Brain pericyte (primary cell): Measurements from ENCODE around the gene ASXL1.
"Not testable (repeated sequence)": the region's sequence is repeated elsewhere in the genome, so short reads cannot be mapped to it uniquely, and the experiment has no call there.

Experiments used
- DNase-seq: peaks from one replicate; pipeline ENCODE4 v3.0.0-alpha.2; 2012; ENCODE audit warnings: low read depth, low spot score

ASXL1 gene

DNA sequence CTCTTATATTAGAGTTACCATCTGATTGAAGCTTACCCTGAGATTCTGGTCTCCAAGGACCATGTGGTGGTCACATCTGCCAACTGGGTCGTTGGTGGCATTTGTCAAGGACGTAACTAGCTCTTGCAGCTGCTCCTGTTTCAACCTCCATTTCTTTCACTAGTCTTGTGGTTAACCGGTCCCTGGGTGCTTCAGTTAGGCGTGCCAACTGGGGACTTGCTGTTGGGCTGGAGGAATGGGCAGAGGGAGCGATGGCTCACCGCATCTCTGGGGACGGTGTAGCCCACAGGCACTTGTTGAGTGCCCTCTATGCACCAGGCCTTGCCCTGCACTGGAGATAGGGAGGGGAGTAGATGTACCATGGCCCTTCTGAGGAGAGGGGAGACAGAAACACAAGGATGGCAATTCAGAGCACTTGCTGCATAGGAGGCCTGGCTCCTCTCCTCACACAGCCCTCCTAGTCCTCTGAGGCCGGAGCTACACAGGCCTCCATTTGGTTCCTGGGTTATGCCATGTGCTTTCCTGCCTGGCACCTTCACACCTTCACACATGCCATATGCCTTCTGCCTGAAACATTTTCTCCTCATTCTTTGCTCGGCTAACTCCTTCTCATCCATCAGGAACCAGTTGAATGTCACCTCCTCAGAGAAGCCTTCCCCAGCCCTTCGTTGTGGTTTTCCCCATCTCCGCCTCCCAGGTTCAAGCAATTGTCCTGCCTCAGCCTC, 20.0 kb upstream of the ASXL1 start:
- DNase-seq, result no peak

DNA sequence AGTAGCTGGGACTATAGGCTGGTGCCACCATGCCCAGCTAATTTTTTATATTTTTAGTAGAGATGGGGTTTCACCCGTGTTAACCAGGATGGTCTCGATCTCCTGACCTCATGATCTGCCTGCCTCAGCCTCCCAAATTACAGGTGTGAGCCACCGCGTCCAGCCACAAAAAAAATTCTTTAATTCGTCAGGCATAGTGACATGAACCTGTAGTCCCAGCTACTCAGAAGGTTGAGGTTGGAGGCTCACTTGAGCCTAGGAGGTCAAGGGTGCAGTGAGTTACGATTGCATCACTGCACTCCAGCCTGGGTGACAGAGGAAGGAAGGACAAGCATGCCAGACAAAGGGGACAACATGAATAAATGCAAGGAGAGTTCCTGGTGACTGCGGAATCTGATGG, 19.5 kb upstream of the ASXL1 start:
- DNase-seq, result no peak

DNA sequence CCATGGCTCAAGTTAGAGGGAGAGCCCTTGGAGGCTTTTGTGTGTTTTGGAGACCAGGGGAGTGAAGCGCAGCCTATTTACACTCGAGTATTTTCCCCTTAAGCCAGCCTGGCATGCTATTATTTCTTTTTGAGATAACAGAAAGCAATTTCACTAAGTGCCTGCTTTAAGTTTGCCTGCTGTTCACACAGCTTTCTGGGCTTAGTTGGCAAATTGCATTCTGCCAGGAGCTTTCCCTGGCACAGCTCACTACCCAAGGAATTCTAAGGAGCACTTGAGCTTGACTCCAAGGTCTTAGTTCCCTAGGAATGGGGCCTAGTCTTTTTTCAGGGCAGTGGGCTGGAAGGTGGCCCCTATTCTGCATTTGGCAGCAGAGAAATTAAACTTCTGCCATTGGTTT, 19.0 kb upstream of the ASXL1 start:
- DNase-seq, result no peak

DNA sequence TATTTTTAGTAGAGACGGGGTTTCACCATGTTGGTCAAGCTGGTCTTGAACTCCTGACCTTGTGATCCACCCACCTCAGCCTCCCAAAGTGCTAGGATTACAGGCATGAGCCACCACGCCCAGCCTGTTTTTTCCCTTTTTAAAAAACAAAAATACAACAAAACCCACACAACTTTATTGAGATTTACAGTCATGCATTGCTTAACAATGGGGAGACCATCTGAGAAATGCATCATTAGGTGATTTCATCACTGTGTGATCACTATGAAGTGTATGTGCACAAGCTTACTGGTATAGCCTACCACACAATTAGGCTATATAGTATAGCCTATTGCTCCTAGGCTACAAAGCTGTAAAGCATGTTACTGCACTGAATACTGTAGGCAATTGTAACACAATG, 17.1 kb upstream of the ASXL1 start:
- not testable (repeated sequence) for DNase-seq

DNA sequence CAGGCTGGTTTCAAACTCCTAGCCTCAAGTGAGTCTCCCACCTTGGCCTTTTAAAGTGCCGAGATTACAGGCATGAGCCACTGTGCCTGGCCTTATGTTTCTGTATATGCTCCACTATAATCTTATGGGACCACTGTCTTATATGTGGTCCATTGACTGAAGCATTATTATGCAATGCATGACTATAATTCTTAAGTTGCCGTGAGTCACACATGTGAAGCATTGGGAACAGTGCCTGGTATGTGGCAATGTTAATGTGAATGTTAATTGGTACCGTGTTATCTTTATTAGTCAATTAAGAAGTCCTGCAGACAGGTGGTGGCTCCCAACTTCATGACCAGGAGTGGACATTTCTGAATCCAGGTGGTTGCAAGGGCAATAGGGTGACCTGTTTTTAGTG, 14.7 kb upstream of the ASXL1 start:
- no peak for DNase-seq

DNA sequence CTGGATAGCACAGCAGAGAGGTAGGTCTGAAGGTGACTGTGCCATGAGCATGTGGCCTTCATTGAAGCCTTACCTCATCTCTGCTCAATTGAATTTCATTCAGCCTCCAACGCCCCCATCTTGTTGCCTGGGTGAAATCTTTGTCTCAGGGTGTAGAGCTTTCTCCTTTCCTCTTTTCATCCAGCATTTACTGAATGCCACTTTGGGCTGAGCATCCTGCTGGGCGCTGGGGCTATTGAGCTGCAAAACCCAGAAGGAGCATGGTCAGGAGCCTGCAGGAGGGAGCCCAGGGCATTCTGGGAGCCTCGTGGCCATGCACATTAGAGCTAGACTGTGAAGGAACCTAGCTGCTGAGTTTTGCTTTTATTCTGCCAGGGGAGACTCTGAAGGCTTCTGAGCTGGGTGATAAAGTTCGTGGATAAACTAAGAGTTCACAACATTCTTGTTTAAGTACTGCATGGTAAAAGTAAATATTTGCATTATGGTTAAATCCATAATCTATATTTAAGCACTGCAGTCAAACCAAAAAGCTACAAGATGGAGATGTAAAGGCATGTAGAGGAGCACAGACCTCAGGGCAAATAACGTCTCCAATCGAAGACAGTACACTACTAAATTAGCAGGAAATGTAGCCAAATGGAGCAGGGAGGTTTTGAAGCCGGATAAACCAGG, 13.2 kb upstream of the ASXL1 start:
- no peak for DNase-seq

DNA sequence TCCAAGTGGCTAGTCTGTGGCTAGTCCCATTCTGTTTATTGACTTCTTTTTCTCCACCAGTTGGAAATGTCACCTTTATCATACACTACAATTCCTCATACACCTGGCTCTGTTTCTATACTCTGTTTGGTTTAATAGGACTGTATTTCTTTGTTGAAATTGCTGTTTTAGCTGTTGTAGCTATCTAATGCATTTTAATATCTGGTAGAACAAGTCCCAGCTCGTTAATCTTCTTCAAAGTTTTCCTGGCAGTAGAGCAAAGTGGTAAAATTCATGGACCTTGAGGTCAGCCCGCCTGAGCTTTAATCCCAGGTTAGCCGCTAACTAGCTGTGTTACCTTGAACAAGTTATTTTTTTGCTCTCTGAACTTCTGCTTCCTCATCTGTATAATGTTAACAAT, 9.9 kb upstream of the ASXL1 start:
- no peak for DNase-seq

DNA sequence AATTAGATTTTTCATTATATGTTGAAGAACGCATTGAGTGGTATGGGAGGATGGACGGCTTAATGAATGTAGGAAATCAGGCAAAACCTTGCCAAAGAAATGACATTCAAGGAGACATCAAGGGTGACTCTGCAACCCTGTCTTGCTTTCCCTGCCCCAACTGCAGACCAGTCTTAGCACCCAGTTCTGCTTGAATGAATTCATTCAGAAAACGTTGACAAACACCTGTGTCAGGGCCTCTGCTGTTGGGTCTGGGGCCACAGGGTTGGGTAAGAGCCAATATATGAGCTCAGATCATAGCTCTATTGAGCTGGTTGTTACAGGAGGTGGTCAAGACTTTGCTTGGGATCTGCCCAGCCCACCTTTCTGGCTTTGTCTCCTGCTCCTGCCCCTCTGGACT, 7.7 kb upstream of the ASXL1 start:
- no peak for DNase-seq

DNA sequence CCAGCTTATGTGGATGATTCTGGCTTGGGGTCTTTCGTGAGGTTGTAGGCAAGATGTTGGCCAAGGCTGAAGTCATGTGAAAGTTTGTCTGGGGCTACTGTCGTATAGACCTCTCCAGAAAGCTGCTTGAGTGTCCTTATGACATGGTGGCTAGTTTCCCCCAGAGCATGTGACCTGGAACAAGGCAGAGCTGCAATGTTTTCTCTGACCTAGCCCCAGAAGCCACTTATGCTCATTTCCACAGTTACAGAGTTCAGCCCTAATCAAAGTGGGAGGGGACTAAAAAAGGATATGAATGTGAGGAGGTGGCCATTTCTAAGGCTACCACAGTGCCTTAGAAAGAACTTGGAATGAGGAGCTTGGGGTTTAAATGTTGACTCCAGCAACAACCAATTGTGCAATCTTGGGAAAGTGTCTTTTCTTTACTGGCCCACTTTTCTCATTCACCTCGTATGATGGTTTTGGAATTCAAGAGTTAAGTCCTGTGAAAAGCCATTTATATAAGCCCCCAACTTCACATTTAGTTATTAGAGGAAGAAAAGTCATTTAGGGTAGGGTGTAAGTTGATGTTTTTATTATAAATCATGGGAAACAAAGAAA, 5.9 kb upstream of the ASXL1 start:
- DNase-seq, result no peak

DNA sequence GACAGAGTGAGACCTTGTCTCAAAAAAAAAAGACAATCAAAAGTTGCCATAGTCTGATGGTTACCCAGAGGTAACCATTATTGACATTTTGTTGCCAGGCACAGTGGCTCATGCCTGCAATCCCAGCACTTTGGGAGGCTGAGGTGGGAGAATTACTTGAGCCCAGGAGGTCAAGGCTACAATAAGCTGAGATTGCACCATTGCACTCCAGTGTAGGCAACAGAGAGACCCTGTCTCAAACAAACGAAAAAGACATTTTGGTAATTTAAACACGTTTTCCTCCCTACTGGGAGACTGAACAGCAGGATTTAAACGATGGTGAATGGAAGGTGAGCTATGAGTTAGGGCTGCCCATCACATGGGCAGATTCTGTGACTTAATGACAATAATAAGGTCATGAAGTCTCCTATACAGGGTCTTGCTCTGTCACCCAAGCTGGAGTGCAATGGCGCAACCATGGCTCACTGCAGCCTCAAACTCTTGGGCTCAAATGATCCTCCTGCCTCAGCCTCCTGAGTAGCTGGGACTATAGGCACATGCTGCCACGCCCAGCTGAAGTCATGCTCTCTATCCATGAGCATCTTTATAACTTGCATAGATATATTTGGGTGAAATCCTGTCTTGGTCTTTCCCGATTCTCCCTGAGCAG, 4.2 kb upstream of the ASXL1 start:
- no peak for DNase-seq

DNA sequence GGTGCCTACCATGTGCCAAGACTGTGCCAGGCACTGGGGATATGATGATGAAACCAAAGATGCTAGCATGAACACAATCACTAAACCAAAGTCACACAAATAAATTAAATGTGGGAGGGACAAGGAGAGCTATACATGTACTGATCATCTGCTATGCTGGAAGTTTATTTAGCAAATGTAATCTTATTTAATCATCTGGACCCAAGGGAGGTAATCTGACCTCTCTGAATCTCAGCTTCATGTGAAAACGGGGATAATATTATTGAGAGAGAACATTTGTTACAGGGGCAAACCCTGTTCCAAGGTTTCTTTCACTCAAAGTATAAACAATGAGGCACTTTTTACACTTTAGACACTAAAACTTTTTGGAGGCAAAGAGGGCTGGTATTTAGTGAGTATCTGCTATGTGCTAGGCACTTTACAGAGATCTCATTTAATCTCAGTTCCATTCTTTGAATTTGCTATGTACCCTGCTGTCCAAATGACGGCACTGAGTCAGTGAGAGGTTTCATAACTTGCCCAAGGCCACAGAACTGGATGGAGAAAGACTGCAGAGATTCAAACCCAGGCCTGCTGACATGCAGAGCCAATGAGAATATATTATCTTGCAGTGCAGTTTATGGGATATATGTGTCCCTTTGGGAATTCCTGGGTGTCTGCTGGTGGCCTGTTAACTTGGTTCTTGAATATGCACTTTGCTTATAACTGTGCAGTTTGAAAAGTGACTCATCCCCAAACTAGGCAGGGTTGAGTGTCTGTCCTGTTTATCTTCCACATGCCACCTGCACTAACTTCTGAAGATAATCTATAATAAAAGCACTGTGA, 3.3 kb upstream of the ASXL1 start:
- DNase-seq, result no peak

DNA sequence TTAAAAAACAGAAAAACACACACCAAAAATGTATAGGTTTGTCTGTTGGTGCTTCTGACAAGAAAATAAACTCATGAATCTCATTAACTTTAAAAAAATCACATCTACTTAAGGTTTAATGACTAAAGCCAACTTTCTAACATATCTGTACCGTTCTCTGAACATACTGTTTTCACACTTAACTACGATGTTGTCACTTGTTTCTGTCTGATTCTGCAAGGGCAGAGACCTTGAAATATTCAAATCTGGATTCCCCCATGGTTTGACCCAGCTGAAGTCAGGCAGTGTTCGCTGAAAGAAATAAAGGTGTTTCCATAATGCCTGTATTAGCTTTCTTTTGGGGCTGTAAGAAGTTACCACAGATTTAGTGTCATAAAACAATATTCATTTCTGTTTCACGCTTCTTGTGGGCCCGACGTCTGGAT, 2.7 kb upstream of the ASXL1 start:
- DNase-seq, result no peak

DNA sequence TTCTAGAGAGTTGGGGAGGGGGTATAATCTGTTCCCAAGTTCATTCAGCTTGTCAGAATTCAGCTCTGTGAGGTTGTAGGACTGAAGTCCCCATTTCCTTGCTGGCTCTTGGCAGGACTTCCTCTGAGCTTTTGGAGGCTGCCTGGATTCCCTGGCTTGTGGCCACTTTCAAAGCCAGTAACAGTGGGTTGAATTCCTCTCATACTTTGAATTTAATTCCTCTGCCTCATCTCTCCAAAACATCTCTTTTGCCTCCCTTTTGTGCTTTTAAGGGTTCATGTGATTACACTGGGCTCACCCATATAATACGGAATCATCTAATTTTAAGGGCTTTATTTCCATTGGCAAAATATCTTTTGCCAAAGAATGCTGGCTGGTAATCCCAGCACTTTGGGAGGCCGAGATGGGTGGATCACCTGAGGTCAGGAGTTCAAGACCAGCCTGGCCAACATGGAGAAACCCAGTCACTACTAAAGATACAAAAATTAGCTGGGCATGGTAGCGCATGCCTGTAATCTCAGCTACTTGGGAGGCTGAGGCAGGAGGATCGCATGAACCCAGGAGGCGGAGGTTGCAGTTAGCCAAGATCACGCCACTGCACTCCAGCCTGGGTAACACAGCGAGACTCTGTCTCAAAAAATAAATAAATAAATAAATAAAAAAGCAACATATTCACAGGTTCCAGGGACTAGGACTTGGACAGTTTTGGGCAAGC, 2.1 kb upstream of the ASXL1 start:
- DNase-seq, result not testable (repeated sequence)

DNA sequence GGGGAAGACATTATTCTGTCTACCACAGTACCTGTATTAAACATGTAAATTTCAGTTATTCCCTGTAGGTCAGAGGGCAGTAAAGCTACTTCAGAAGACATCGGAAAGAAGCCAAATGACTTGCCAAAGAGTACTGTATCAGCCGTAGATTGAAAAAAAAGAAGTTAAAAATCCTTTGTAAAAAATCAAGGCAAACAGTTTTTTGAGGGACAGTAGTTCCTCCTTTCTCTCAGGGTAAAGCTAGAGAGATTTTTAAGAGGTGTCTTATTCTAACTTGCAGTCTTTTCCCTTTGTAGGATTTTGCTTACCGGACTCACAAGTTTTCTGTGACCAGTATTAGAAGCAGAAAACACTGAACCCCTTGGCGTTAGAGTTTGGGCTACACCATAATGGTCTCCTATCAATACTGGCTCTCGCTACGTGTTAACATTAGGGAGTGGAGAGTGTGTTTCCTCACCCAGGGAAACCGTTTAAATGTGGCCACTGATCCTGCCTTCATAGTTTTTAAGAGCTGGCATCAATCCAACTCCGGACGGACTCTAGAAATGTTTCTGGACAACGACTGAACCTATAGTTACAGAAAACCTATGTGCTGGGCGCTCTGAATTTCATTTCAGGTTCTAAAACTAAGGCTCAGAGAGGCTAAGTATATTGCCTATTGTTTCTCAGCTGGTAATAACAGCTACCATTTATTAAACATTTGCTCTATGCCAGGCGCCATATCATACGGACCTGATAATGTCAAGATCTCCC, 1.3 kb upstream of the ASXL1 start:
- no peak for DNase-seq

DNA sequence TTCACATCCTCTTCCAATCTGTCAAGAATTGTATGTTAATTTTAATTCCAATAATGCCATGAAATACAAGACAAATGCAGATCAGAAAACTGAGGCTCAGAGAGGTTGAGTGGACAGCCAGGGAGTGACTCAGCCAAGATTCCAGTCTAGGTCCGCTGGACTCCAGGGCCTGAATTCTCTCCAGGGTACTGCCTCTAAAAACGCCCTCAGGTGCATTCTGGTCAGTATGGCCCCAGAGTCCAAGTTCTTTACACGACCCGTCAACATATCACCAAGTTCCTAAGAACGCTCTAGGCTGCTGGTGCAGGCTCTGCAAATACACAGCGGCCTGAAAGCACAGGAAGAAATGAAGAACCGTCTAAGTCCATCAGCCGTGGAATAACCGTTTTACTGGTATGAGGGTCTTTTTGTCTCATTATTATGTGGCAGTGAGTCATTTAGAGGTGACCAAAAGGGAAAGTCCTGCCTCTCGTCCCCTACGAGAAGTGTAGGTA, 709 bp upstream of the ASXL1 start:
- DNase-seq, result no peak

DNA sequence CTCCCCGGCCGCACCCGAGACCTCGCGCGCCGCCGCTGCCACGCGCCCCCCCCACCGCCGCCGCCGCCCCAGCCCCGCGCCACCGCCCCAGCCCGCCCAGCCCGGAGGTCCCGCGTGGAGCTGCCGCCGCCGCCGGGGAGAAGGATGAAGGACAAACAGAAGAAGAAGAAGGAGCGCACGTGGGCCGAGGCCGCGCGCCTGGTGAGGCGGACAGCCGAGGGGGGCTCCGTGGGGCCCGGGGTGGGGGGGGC, 426 bp downstream of the ASXL1 start:
- no peak for DNase-seq

DNA sequence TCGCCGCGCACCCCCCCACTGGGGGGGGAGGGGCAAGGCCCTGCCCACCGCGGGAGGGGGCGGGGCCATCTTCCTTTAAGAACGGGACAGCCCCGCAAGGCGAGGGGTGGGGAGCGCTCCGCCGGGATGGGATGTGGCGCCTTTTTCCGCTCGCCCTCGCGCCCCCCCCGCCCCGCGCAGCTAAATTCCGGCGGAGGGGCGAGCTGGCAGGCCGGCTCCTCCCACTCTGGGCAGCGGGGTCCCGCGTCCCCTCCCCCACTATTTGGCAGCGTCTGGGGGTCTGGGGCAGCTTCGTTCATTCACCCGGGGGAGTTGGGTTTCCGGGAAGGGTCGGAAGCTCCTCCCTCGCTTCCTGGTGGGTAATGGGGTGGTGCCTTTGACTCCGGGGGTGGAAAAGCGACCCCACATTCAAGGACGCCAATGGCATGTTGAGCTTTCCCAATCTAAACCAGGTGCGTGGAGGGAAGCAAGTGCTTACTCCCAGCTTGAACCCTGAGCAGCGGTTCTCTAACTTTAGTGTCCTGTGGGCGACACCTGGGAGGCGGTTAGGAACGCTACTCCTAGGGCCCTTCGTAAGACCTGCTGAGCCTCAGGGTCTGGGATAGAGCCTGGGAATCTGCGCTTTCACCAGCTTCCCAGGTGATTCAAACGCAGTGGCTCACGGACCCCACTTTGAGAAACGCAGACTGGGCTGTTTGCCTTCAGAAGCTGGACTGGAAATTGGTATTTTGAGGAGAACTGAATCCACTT, 927 bp downstream of the ASXL1 start:
- DNase-seq, result no peak

DNA sequence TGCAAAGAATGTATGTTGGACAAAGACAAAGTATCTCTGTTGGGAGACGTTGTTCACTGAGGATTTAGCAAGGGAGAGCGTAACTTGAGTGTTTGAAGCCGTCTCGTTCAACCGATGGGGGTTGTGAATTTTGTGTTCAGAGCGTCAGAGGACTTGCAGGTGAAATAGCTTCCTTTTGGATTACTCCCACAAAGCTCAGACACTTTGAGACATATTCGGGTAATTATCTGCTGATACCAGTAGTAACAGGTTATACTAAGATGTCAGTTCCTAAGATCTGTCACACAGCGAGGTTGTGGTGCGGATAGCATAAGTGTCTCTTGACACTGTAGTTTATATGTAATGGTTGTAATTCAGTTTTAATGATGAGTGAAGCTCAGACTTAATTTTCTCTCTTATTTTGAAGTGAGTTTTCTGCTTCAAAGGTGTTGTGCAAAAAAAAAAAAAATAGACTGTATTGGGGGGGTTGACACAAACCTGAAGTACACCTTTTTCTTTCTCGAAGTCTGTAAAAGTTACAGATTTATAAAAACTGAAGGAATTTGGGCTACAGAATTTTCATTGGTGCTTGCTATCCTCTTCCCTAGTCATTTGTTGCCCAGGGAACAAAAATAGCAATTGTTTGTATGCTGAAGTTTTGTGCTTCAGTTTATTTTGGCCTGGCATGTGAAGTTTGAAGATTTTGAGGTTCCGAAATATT, 1.7 kb downstream of the ASXL1 start:
- DNase-seq, result no peak

DNA sequence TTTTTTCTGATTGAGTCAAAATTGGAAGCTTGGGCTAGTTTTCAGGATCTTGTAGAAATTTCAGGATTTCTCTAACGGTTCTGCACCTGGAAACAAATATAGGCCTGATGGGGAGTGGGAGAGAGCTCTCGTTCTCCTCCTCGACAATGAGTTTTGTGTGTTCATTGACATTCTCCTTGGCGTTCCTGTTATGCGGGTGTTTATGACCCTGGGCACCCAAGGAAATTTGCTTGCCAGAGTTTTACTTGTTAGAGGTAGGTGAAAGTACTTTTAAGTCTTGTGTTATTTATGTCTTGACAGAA, 2.2 kb downstream of the ASXL1 start:
- no peak for DNase-seq
